NCI-H1417 (cell line): ENCODE results near the gene DMD.

ENCODE experiments used
- DNase-seq, 3 experiments: peaks; one replicate each; lab custom pipeline; 2025; lab: John Stamatoyannopoulos, UW

DMD gene

GRCh38 chrX:33041141-33041540 lies 170.2 kb downstream of the DMD start:
- no peak for DNase-seq

- no peak for DNase-seq
These were observed 178.6 kb downstream of the DMD start for GRCh38 chrX:33032700-33033099.

- no peak for DNase-seq
These were observed 196.4 kb downstream of the DMD start for GRCh38 chrX:33014949-33015348.

DNA sequence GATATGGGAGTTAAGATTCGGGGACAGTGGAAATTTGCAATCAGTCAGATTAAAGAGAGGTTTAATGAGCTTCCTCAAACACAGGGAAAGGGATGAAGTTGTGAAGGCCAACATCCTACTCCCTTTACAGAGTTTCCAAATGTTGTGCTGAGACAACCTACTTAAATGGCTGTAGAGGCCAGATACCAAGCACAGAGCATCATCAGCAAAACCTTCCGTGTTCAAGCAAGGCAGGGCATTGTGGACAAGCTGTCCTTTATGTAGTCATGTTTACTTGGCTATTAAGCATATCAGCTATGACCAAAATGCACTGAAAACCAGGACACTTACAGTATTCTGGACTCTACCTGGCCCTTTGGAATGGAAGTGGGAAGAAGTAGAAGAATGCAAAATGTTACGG lies 197.3 kb downstream of the DMD start:
- DNase-seq, result no peak

DNA sequence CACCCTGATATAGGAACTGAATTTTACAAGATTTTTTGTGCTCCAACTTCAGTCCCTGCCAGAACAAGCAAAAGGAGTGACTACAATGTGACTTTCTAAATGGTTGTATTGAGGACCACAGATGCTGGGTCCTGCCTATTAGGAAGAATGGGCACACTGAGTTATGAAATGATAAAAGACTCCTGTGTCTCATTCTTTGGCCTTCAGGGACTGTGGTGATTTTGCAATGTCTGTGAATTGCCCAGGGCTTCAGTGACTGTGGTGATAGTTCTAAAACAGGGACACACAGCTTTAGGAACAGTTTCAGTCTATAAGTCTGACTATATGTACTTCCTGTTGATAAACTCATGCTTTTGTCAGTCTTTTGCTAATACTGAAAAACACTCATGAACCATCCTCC lies 210.2 kb downstream of the DMD start:
- no peak for DNase-seq

- no peak for DNase-seq
These were observed 212.6 kb downstream of the DMD start for GRCh38 chrX:32998776-32999175.

DNA sequence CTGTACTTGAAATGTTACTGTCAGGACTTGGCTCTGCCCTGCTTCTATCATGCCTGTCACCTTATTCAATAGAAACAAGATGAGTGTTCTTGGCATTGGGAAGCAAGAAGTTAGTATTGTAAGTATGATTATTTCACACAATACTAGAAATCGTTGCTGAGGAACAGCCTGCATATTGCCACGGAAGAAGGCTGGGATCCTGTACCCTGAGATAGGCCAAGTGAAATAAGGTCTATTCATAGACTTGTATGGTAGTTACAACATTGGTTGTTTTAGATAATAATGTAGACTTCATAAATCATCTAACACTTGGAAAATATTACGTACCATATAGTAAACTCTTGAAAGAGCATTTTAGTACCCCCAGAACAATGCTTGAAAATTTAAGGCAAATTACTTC lies 215.9 kb downstream of the DMD start:
- DNase-seq, result no peak

GRCh38 chrX:32987142-32987541 lies 224.2 kb downstream of the DMD start:
- DNase-seq, result no peak

- DNase-seq, result peak in 1 of 3 experiments; percentile 22
These were observed 225.8 kb downstream of the DMD start for GRCh38 chrX:32985544-32985943.

DNA sequence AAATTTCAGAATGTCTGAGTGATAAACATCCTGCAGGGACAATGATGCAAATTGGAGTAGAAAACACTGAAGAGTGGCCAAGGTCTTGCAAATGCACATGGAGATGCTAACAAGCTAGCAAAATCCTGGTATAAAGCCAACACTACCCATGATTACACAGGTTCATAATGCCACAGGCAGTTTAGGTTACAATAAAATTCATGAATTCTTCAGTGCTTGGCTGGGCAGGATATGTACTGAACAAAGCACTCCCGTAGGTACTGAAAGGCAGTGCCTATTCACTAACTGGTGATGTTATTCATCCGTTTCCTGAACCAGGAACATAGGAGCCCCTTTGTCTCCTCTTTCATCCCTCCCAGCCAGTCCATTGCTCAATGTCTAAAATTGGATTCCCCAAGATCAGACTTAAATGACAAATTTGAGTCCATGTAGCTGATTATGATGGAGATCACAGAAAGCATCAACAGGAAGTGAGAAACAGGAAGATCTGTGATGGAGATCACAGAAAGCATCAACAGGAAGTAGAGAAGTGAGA lies 244.5 kb downstream of the DMD start:
- DNase-seq, result no peak

- DNase-seq, result no peak
These were observed 257.2 kb downstream of the DMD start for GRCh38 chrX:32954125-32954524.

DNA sequence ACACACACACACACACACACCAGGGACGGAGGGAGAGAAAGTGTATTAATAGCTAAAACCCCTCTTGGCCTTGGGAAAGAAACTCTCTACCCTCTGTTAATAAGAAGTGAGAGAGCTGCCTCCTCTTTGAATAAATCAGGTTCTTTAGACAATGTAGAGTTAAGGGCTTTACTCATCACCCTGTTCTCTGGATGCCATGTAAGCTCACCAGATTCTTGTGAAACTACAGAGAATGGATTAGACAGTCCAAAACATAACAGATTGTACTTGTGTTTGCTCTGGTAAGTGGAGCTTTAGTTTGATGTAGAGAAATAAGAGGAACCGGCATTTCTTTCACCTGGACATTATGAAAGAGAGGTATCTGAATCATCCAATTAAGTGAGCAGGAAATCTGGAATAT lies 263.2 kb downstream of the DMD start:
- DNase-seq, result no peak

DNA sequence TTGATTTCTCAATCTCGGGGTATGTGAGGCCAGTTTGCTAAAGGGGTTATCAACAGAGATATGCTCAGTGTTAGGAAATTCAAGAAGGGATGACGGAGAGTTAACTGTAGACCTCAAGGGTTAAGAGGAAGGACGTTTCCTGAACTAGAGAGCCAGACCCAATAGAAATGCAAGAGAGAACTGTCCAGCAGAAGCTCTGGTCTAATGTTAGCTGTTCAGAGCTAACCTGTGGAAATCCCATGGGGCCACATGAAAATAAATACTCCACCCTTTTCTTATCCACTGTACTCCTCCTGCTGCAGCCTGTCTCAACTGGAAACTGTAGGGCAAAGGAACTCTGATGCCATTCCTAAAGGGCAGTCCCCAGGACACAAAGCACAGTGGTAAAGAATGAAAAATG lies 274.3 kb downstream of the DMD start:
- DNase-seq, result no peak

- no peak for DNase-seq
These were observed 277.8 kb downstream of the DMD start for GRCh38 chrX:32933548-32933947.

DNA sequence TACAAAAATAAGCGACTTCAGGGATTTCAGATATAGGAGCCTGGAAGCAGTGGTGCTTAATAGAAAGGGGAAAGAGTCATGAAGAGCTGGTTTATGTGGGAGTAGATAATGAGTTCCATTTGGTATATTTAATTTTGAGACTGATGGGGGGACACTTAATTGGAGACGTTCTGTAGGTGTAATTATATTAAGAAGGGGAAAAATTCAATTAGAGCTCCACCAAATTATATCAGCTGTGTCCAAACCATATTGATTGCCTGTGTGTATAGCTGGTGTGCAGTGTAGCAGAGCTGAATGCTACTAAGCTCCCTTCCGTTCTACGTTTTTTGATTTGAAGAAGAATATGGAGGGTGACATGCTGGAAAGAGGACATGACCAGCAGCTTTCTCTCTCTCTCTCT lies 282.3 kb downstream of the DMD start:
- no peak for DNase-seq

DNA sequence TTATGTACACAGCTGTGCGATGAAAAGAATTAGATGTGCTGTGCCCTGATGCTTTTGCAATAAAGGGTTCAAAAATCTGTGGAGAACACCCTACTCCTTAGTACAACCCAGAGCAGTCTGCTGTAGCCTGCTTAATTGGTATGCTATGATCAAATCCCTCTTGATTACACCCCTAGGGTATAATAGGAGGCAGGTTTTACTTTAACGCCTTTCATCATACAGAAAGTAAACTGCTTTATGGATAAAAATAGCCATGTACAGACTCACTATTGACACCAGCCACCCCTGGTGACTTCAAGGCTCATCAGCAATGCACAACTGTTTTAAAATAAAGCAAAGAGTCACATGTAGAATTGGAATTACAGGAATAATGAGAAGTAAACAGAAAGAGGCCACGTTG lies 315.3 kb downstream of the DMD start:
- DNase-seq, result peak in 2 of 3 experiments; percentile 85 to 96

- DNase-seq, result peak in 1 of 3 experiments; percentile 39
These were observed 316.7 kb downstream of the DMD start for GRCh38 chrX:32894679-32895078.

DNA sequence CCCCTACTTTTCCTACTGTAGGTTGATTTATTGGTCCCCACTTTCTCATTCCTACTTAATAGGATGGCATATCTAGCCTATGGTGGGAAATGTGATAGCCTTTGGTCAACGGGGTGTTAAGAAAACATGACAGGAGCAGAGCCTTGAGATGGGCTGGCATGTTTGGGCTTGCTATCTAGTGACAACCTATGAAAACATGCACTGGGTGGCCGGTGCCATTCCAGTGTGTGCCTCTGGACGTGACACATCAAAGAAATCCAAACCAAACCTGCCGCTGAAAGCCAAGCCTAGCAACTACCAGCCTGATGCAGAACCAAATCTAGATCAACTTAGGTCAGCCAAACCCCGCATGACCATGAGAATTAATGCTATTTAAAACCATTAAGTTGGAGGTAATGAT lies 317.6 kb downstream of the DMD start:
- peak in 1 of 3 experiments; percentile 29 for DNase-seq

DNA sequence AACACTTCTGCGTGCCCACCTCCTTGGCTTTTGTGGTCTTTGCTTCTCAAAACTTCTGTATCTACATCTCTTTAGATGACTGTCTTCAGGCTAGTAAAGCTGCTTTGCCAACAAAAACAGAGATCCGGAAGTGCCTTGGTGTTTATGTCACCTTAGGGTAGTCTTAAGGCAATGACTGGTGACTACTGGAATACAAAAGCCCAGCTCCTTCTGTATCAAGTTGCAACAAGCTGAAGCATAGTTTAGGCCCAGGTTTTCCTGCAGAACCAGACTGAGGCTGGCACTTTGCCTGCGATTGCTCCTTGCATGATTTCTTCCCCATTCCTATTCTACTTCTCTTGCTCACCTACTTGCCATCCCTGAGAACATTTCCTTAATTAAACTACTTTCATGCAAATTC lies 333.8 kb downstream of the DMD start:
- no peak for DNase-seq

DNA sequence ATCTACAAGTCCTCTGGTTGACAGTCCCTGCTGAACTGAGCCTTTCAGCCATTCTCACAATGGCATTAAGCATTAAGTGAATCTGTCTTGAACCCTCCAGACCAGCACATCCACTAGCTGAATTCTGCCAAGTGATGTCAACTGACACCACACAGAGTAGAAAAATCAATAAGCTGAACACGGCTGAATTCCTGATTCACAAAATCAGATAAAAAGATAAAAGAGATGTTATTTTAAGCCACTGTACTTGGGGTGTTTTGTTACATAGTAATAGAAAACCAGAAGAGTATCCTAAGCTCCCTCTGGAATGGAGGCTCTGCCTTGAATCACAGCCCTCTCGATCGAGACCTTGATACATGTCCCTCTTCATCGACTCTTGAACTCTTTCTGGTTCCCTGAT lies 336.5 kb downstream of the DMD start:
- DNase-seq, result no peak

DNA sequence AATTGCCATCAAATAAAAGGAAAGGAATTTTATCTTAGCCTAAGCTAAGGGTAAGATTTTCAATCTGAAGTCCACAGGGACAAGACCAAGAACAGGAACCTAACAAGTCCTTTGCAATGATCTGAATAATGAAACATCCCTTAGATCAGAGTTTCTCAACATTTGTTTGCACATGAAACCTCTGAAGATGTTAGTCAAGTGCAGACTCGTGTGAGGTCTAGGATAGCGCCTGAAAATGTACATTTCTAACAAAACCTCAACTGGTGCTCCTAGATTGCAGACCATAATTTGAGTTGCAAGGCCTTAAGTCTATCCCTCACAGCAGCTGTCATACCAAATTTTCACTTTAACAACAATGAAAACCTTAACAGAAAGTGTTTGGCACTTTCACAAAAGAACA lies 337.6 kb downstream of the DMD start:
- no peak for DNase-seq

GRCh38 chrX:32871636-32872035 lies 339.7 kb downstream of the DMD start:
- no peak for DNase-seq

GRCh38 chrX:32868524-32868895 lies 342.8 kb downstream of the DMD start:
- no peak for DNase-seq

GRCh38 chrX:32867781-32868523 lies 343.4 kb downstream of the DMD start:
- DNase-seq, result no peak
